DND-41 (cell line): ENCODE data around the gene DDX24.

Experiments
- EZH2 ChIP-seq: IDR thresholded peaks from 3 replicates; pipeline ENCODE4 v1.6.1; 2012; ENCODE audit warnings: borderline replicate concordance, low read depth, mild to moderate bottlenecking, moderate library complexity, low read length, inconsistent platforms; ENCODE audit not compliant: severe bottlenecking
- TF ChIP-seq, protein P1 (sequence below): IDR thresholded peaks from 2 replicates; pipeline ENCODE4 v1.5.1; 2012; ENCODE audit warnings: borderline replicate concordance, low read length, moderate library complexity, mild to moderate bottlenecking; ENCODE audit not compliant: poor library complexity, severe bottlenecking; ENCODE audit errors: extremely low read depth

DNA sequence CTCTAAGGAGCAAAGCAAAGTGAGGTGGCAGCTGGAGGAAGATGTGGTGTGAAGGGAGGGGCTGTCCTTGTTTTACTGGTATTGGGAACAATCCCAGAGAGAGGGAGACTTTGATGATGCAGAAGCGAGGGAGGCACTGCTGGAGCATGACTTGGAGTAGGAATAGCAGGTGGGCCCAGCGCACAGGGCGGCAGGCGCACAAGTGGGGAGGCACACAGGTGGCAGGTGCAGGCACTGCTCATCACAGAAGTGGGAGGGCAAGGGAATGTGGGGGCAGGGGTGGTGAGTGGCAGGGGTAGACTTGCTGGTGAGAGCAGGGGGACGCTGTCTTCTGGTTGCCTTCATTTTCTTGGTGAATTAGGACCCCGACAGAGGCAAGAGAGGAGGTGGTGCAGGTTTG lies 18.0 kb upstream of the DDX24 start:
- TF ChIP-seq, protein P1, sequence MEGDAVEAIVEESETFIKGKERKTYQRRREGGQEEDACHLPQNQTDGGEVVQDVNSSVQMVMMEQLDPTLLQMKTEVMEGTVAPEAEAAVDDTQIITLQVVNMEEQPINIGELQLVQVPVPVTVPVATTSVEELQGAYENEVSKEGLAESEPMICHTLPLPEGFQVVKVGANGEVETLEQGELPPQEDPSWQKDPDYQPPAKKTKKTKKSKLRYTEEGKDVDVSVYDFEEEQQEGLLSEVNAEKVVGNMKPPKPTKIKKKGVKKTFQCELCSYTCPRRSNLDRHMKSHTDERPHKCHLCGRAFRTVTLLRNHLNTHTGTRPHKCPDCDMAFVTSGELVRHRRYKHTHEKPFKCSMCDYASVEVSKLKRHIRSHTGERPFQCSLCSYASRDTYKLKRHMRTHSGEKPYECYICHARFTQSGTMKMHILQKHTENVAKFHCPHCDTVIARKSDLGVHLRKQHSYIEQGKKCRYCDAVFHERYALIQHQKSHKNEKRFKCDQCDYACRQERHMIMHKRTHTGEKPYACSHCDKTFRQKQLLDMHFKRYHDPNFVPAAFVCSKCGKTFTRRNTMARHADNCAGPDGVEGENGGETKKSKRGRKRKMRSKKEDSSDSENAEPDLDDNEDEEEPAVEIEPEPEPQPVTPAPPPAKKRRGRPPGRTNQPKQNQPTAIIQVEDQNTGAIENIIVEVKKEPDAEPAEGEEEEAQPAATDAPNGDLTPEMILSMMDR, result no peak
- no peak for TF ChIP-seq EZH2
